MCF 10A (cell line): ENCODE measurements around the gene B4GALNT3. TPM values are rescaled to one million over a fixed set of nuclear protein-coding genes. Genes with fewer than 3 reads are reported as not detected.

Source experiments
- BruUV-seq: library from RNA; stranded (reverse); fragments of 400-500 nt; replicated peaks from 2 replicates; lab custom pipeline; 2021; lab: Mats Ljungman, UMichigan
- CTCF ChIA-PET: fragments of 300-600 bp; sonication (Branson Sonifier 250); formaldehyde crosslinking; extraction: SDS; loops from one replicate; lab custom pipeline; 2021; ENCODE audit warnings: antibody characterized with exemption, inconsistent platforms; lab: Yijun Ruan, JAX
- POLR2A ChIA-PET: fragments of 300-600, 350-650 bp; sonication (Branson Sonifier 250); formaldehyde crosslinking; extraction: SDS; loops from one replicate; lab custom pipeline; 2020; ENCODE audit warnings: antibody characterized with exemption, inconsistent platforms; lab: Yijun Ruan, JAX
- DNase-seq: peaks from one replicate; pipeline ENCODE4 v3.0.0-alpha.2; 2018; ENCODE audit not compliant: unreplicated experiment
- H3K27ac Mint-ChIP-seq: one replicate; pipeline ENCODE4 v1.8.0; 2022; ENCODE audit warnings: mild to moderate bottlenecking, low read depth, mixed read lengths; ENCODE audit not compliant: unreplicated experiment
- H3K27me3 Mint-ChIP-seq: one replicate; pipeline ENCODE4 v1.8.0; 2022; ENCODE audit warnings: mixed read lengths; ENCODE audit not compliant: insufficient read depth, unreplicated experiment
- H3K36me3 Mint-ChIP-seq: one replicate; pipeline ENCODE4 v1.8.0; 2022; ENCODE audit warnings: mild to moderate bottlenecking, moderate library complexity, mixed read lengths; ENCODE audit not compliant: insufficient read depth, unreplicated experiment
- H3K4me1 Mint-ChIP-seq: one replicate; pipeline ENCODE4 v1.8.0; 2022; ENCODE audit warnings: mixed read lengths; ENCODE audit not compliant: insufficient read depth, unreplicated experiment
- H3K4me3 Mint-ChIP-seq: one replicate; pipeline ENCODE4 v1.8.0; 2022; ENCODE audit warnings: mild to moderate bottlenecking, moderate library complexity, mixed read lengths; ENCODE audit not compliant: unreplicated experiment
- H3K9me3 Mint-ChIP-seq: one replicate; pipeline ENCODE4 v1.8.0; 2022; ENCODE audit warnings: mixed read lengths; ENCODE audit not compliant: unreplicated experiment
- CTCF ChIP-seq: fragments of 200-600 bp; IDR thresholded peaks from one replicate; pipeline ENCODE4 v1.8.0; 2022; ENCODE audit warnings: antibody characterized with exemption, mild to moderate bottlenecking; ENCODE audit not compliant: unreplicated experiment
- intact Hi-C: fragments of 100-400 bp; cut with micrococcal nuclease; formaldehyde crosslinking; loops from 2 replicates; pipeline ENCODE4 v1.14.1; 2022
- total RNA-seq: library from RNA; stranded (reverse); gene quantifications from 2 replicates; pipeline ENCODE4 v1.2.3, GENCODE V29; 2022

The B4GALNT3 gene
- total RNA-seq, 1 experiment from 2014 or later, result 0.68 TPM

- intact Hi-C loops, result loop anchor here (5.0 to 10.0 kb wide), 2 partner anchors 46 to 88 kb away; no protein-coding TSS in a partner anchor
- no peak for DNase-seq
- ChIA-PET POLR2A (interaction anchor here (0.6 to 1.4 kb wide), 2 partner anchors 44 to 136 kb away, joined by 3 read pairs; no protein-coding TSS in a partner anchor), CTCF (interaction anchor here (0.7 to 2.4 kb wide), 3 partner anchors 88 to 490 kb away, joined by 3 to 6 read pairs (median 3); partner anchors contain the start of gene RAD52)
- Mint-ChIP-seq H3K4me3 (peak overlapping the region; percentile 71), H3K36me3 (no peaks in the 10 kb centered on the region), H3K27me3 (peaks cover 50% of the 10 kb centered on the region), H3K27ac (no peak overlapping the region), H3K9me3 (no peaks in the 10 kb centered on the region), H3K4me1 (peaks cover 22% of the 10 kb centered on the region)
- TF ChIP-seq CTCF, result no peak
- BruUV-seq, result no TSS peak
Observed at GRCh38 chr12:459050-459429, 699 bp upstream of the B4GALNT3 start.

- ChIA-PET POLR2A (interaction anchor here (0.6 to 1.0 kb wide), 2 partner anchors 10 to 12 kb away, joined by 3 to 5 read pairs; no protein-coding TSS in a partner anchor), CTCF (interaction anchor here (0.6 to 4.2 kb wide), 3 partner anchors 6 to 87 kb away, joined by 4 to 22 read pairs (median 6); no protein-coding TSS in a partner anchor)
- no peak for DNase-seq
- no peak overlapping the region for H3K27ac Mint-ChIP-seq
- peak overlapping the region; percentile 71 for H3K4me3 Mint-ChIP-seq
- H3K36me3 Mint-ChIP-seq, result no peaks in the 10 kb centered on the region
- no peaks in the 10 kb centered on the region for H3K9me3 Mint-ChIP-seq
- no TSS peak for BruUV-seq
- intact Hi-C loops, result no loop called here
- H3K27me3 Mint-ChIP-seq, result peaks cover 35% of the 10 kb centered on the region
- TF ChIP-seq CTCF, result no peak
- peaks cover 27% of the 10 kb centered on the region for H3K4me1 Mint-ChIP-seq
Observed at GRCh38 chr12:460261-461230, 807 bp downstream of the B4GALNT3 start.

- intact Hi-C loops, result no loop called here
- Mint-ChIP-seq H3K9me3 (no peaks in the 10 kb centered on the region), H3K27me3 (peaks cover 32% of the 10 kb centered on the region), H3K4me3 (peak overlapping the region; percentile 71), H3K4me1 (peaks cover 27% of the 10 kb centered on the region), H3K36me3 (no peaks in the 10 kb centered on the region), H3K27ac (no peak overlapping the region)
- no TSS peak for BruUV-seq
- DNase-seq, result no peak
- TF ChIP-seq CTCF, result no peak
- POLR2A ChIA-PET, result interaction anchor here (0.6 to 1.0 kb wide), 3 partner anchors 9 to 291 kb away, joined by 3 to 5 read pairs (median 4); no protein-coding TSS in a partner anchor
- CTCF ChIA-PET, result interaction anchor here (0.8 to 4.2 kb wide), 5 partner anchors 7 to 87 kb away, joined by 3 to 22 read pairs (median 3); no protein-coding TSS in a partner anchor
Observed at GRCh38 chr12:461425-461824, 1.7 kb downstream of the B4GALNT3 start.
